PFSK-1 (cell line): ENCODE measurements around the gene NEK11.

Source experiments
- FOXP2 ChIP-seq: optimal IDR thresholded peaks from 2 replicates; pipeline ENCODE3; 2011; ENCODE audit warnings: borderline replicate concordance, control low read depth, inconsistent platforms; ENCODE audit not compliant: insufficient read depth; ENCODE audit errors: extremely low read length, extremely low read depth
- POLR2AphosphoS5 ChIP-seq: IDR thresholded peaks from 2 replicates; pipeline ENCODE4 v1.6.1; 2012; ENCODE audit warnings: low read depth, mild to moderate bottlenecking, control low read depth, low read length, moderate library complexity
- SIN3A ChIP-seq: IDR thresholded peaks from 2 replicates; pipeline ENCODE4 v1.6.1; 2012; ENCODE audit warnings: mild to moderate bottlenecking, low read length, moderate library complexity, borderline replicate concordance; ENCODE audit not compliant: insufficient read depth
- TAF1 ChIP-seq: IDR thresholded peaks from 2 replicates; pipeline ENCODE4 v1.6.1; 2012; ENCODE audit warnings: low read length, control low read depth, borderline replicate concordance; ENCODE audit not compliant: insufficient read depth
- TF ChIP-seq, protein P1 (sequence below), 2 experiments: IDR thresholded peaks; 2 replicates each; pipeline versions ENCODE4 v1.6.1 to v1.8.0; 2011 to 2012; ENCODE audit warnings: low read depth in 2 of 2, low read length in 2 of 2, control low read depth in 1 of 2, inconsistent platforms in 1 of 2, mild to moderate bottlenecking in 1 of 2, moderate library complexity in 1 of 2; ENCODE audit not compliant: insufficient read depth in 1 of 2

DNA sequence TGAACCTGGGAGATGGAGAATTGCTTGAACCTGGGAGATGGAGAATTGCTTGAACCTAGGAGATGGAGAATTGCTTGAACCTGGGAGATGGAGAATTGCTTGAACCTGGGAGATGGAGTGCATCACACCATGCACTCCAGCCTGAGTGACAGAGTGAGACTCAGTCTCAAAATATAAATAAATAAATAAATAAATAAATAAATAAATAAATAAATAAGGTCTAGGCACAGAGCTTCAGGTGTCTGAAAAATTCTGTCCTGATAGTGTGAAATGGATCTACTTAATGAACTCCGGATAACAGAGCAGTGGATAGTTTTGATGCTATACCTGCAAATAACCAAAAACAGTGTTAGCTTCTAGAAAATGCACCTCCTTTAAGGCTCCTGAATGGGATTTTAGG, 330.6 kb downstream of the NEK11 start:
- TF ChIP-seq, protein P1, sequence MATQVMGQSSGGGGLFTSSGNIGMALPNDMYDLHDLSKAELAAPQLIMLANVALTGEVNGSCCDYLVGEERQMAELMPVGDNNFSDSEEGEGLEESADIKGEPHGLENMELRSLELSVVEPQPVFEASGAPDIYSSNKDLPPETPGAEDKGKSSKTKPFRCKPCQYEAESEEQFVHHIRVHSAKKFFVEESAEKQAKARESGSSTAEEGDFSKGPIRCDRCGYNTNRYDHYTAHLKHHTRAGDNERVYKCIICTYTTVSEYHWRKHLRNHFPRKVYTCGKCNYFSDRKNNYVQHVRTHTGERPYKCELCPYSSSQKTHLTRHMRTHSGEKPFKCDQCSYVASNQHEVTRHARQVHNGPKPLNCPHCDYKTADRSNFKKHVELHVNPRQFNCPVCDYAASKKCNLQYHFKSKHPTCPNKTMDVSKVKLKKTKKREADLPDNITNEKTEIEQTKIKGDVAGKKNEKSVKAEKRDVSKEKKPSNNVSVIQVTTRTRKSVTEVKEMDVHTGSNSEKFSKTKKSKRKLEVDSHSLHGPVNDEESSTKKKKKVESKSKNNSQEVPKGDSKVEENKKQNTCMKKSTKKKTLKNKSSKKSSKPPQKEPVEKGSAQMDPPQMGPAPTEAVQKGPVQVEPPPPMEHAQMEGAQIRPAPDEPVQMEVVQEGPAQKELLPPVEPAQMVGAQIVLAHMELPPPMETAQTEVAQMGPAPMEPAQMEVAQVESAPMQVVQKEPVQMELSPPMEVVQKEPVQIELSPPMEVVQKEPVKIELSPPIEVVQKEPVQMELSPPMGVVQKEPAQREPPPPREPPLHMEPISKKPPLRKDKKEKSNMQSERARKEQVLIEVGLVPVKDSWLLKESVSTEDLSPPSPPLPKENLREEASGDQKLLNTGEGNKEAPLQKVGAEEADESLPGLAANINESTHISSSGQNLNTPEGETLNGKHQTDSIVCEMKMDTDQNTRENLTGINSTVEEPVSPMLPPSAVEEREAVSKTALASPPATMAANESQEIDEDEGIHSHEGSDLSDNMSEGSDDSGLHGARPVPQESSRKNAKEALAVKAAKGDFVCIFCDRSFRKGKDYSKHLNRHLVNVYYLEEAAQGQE (IDR thresholded peaks at IDR 0.05; ENCODE audit: insufficient read depth in 1 of 2, low read depth in 2 of 2, low read length in 2 of 2) = no peak
- TF ChIP-seq POLR2AphosphoS5 = no peak
- TF ChIP-seq TAF1 = no peak
- TF ChIP-seq SIN3A = no peak
- TF ChIP-seq FOXP2 = no peak
